Embryonic facial prominence (tissue), 1 donor: ENCODE measurements around the gene EMSY.
A peak's percentile ranks its signal among the peaks of the same experiment; 100 is the strongest.

Experiments
- DNase-seq: peaks from one replicate; pipeline ENCODE4 v3.0.0-alpha.2; 2016; ENCODE audit errors: extremely low spot score

EMSY gene

GRCh38 chr11:76456571-76456970 is 11.8 kb downstream of the EMSY start:
- DNase-seq = no peak

DNA sequence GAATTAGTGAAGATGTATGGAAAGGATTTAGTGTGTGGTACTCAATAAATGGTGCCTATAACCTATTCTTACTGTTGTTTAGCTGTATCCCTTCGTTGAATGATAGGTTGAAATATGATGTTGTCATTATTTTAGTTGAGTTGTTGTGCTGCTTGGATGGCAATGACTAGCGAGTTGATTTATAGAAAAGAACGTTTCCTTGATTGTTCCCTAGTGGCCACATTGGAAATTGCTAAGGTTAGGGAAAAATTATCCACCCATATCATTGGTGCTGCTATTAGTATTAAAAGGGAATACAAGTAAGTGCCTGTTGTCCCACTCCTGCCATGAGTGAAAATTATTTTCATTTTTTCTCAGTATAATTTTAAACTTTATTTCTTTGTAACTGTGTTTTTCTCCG is 14.5 kb downstream of the EMSY start:
- no peak for DNase-seq

DNA sequence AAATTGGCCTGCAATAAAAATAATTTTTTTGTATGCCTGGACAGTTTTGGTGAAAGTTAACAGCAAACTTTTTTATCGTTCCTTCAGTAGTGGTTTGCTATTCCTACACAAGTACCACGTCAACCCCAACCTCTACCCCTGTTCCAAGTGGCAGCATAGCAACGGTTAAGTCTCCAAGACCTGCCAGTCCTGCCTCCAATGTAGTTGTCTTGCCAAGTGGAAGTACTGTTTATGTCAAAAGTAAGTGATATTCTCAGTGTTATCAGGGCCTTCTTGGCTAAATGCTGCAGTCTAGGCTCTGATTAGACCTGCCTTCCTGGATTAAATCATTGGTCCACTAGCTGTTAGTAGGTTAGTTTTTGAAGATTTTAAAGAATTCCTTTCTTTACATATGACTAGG is 15.0 kb downstream of the EMSY start:
- no peak for DNase-seq

GRCh38 chr11:76462317-76462716 is 17.5 kb downstream of the EMSY start:
- DNase-seq = no peak

DNA sequence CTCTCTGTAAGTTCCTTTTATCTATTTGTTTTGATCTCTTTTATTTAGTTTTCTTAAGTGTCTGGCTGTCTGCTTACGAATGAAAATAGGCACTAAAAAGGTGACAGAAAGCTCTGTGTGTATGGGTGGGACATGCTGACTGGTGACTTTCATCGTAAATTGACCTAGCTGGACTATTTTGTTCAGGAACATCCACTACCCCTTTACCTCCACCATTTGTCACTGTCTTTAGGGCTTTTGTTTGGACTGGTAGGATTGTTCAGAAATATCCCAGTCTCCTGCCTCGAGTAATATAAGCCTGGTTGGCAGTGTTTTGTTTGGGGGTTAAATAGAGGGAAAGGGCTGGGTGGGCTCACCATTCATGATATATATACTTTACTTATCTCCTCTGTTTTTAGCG is 20.9 kb downstream of the EMSY start:
- no peak for DNase-seq

DNA sequence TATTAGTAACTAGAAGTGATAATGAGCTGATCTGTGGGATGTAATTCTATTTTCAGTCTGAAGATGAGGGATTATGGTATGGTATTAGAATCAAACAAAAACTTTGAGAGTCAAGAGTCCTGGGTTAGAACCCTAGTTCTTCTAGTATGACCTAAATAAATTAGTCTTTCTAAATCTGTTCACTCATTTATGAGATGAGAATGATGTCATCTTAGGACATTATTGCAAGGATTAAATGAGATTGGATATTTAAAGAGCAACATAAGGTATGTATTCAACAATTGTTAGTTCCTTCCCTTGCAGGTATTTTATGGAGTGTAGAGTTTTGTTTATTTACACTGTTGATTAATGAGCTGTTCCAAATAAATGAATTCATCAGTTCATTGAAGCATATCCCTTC is 21.8 kb downstream of the EMSY start:
- no peak for DNase-seq

- no peak for DNase-seq
Observed at GRCh38 chr11:76469141-76469540, 24.3 kb downstream of the EMSY start.

GRCh38 chr11:76471382-76471781 is 26.6 kb downstream of the EMSY start:
- no peak for DNase-seq

- no peak for DNase-seq
Observed at GRCh38 chr11:76480241-76480640, 35.4 kb downstream of the EMSY start.

GRCh38 chr11:76491644-76492043 is 46.8 kb downstream of the EMSY start:
- no peak for DNase-seq

DNA sequence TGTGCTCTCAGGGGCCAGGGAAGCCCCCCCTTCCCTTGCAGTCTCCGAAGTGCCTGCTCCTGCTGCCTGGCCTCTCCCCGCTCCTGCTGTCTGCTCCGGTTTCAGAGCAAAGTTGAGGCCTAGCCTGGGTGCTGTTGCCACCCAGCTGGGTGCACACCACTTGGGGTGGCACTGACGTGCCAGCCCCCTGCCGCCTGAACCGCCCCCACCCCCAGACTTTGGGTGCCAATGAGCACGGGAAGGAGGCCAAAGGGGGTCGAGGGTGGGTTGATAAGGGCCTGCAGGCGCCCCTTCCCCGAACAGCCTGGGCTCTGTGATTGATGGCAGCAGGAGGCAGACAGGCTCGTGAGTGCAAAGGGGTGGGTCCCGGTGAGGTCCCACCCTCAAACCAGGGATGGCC is 48.2 kb downstream of the EMSY start:
- no peak for DNase-seq

- no peak for DNase-seq
Observed at GRCh38 chr11:76493626-76494539, 49.1 kb downstream of the EMSY start.

GRCh38 chr11:76495019-76495418 is 50.2 kb downstream of the EMSY start:
- no peak for DNase-seq

- no peak for DNase-seq
Observed at GRCh38 chr11:76496174-76496573, 51.4 kb downstream of the EMSY start.

DNA sequence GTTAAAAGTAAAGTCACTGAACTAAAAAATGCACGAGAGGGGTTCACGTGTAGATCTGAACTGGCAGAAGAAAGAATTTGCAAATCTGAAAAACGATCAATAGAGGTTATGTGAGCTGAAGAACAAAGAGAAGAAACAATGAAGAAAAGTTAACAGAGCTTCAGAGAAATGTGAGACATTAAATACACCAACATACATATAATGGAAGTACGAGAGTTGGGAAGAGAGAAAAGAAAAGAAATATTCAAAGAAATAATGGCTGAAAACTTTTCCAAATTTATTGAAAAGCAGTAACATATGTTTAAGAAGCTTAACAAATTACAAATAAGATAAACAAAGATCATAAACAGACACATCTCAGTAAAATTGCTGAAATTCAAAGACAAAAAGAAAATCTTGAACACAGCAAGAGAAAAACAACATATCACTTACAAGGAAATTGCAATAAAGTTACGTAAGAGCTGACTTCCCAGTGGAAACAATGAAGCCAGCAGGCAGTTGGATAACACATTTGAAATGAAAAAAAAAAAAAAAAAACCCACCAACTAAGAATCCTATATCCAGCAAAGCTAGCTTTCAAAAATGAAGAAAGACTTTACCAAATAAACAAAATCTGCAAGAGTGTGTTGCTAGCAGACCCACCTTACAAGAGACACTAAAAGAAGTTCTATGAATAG is 56.8 kb downstream of the EMSY start:
- no peak for DNase-seq

- no peak for DNase-seq
Observed at GRCh38 chr11:76506833-76507232, 62.0 kb downstream of the EMSY start.

DNA sequence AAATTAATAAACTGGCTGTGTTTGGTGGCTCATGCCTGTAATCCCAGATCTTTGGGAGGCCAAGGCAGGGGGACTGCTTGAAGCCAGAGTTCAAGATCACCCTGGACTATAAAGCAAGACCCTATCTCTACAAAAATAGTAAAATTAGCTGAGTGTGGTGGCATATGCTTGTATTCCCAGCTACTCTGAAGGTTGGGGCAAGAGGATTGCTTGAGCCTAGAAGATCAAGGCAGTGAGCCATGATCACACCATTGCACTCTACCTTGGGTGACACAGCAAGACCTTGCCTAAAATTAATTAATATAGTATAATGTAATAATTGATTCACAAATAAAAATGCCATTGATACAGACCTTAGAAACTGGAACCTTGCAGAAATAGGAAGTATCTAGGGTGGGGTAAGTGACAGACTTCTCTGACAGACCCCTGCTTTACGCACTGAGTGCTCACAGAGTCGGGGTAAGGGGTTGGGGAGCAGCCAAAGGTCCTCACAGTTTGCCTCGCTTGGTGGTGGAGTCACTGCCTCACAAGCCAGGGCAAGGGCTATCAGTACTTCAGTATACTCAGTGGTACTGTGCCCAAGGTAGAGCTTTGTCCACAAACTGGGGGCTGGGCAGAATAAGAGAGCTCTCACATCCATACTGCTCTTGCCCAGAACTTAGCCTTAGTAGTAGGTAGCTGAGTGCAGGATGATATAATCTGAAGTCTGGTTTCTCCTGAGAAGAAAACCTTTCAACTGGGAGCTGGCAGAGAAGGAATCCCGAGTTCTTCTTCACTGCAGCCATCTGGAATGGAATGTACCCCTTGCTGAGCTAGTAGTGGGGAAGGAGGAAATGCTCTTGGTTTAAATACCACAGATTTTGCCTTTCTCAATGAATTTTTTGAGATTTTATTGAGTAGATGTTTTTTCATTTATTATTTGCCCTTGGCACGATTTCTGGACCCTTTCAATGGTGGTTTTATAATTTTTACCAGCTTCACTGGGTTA is 65.5 kb downstream of the EMSY start:
- no peak for DNase-seq

DNA sequence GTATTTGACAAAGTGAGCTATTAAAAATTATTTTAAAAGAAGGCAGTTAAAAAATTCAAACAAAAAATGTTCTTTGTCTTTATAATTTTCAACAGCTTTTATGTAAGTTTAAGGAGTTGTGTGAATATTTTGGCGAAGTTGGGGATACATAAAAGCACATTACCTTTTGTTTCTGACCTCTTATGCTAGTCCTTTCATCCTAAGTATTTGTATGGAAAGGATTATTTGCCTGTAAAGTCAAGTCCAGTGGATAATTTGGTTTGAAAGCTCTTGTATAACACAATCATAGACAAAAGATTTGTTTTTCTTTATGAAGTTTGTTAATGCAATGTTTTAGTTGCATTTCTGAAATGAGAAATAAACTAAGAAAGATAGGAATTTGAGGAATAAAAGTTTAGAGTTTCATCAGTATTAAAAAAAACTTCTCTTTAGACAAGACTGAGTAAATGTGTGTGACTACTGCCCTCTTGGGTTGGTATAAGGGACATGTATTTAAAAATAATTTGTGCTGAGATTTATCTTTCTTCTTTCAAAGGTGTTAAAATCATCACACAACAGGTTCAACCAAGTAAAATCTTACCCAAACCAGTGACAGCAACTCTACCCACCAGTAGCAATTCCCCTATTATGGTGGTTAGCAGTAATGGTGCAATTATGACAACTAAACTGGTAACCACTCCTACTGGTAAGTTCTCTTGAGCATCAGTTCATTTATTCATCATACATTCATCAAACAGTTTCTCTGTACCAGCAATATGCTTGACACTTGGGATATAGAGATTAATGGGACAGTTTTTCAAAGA is 68.2 kb downstream of the EMSY start:
- peak; percentile 25 for DNase-seq

DNA sequence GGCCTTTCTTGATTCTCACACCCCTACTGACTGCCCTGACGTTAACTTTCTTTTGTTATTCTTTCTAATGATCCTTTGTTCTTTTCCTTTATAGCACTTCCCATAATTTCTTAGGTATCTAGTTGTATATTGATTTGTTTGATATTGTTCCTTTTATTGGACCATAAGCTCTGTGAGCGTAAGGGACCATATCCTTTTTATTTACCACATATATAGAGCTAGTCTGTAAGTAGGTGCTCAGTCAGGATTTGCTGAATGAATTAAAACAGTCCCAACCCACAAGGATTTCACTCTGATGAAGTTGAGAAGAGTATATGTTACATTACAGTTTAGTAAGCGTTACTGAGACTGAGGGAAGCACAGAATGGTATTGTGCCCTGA is 68.8 kb downstream of the EMSY start:
- DNase-seq = no peak

DNA sequence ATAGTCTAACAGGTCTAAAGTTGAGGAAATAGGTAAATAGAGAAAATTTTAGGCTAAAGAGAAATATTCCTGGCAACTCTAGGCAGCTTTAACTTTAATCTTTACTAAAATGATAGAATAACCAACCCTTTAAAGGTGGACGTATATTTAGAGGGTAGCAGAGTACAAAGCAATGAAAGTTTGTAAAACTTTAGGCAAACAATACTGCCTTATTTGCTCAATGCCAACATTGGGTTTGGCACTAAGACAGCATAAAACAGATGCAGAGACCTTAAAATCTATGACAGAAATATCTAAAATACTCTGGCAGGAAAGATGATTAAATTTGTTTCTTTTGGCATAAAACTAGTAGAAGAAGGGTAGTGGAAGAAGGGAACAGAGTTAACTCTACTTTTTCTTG is 70.7 kb downstream of the EMSY start:
- DNase-seq = no peak

- no peak for DNase-seq
Observed at GRCh38 chr11:76523147-76523546, 78.3 kb downstream of the EMSY start.
